SK-N-SH (cell line): ENCODE measurements around the gene FGFRL1. TPM values are rescaled to one million over a fixed set of nuclear protein-coding genes. Genes with fewer than 3 reads are reported as not detected.

Experiments used
- CTCF ChIA-PET: fragments of 300-600, 350-600 bp; formaldehyde crosslinking; extraction: SDS; loops from one replicate; lab custom pipeline; 2021; lab: Yijun Ruan, JAX
- POLR2A ChIA-PET: fragments of 350-600 bp; sonication (Branson Sonifier 250); formaldehyde crosslinking; extraction: SDS; loops from one replicate; lab custom pipeline; 2020; ENCODE audit warnings: antibody characterized with exemption, inconsistent platforms; lab: Yijun Ruan, JAX
- DNase-seq: peaks from one replicate; pipeline ENCODE4 v3.0.0; 2012
- H2AFZ ChIP-seq: fragments of 200-600 bp; sonication (generic); 2 replicates; pipeline ENCODE4 v1.8.1; 2016; ENCODE audit warnings: antibody characterized with exemption, mild to moderate bottlenecking, low read depth
- H3F3A ChIP-seq: fragments of 200-600 bp; sonication (generic); replicated peaks from 2 replicates; pipeline ENCODE3; 2016; ENCODE audit warnings: antibody characterized with exemption, mild to moderate bottlenecking; ENCODE audit not compliant: insufficient read depth
- H3K27ac ChIP-seq, 2 experiments: fragments of 200-500 bp in 1 of 2; fragments of 200-600 bp in 1 of 2; sonication (Bioruptor generic) in 1 of 2; sonication (generic), shearing (Covaris generic) in 1 of 2; 2 replicates each; pipeline versions ENCODE4 v1.5.1 to v1.6.1; 2014 to 2016; ENCODE audit warnings: low read depth in 2 of 2, inconsistent platforms in 1 of 2, low read length in 1 of 2, mild to moderate bottlenecking in 1 of 2, mixed read lengths in 1 of 2
- H3K27me3 ChIP-seq: fragments of 200-600 bp; sonication (generic), shearing (Covaris generic); 2 replicates; pipeline ENCODE4 v1.6.1; 2016; ENCODE audit warnings: mixed run types; ENCODE audit not compliant: insufficient read depth
- H3K36me3 ChIP-seq, 2 experiments: fragments of 200-500 bp in 1 of 2; fragments of 200-600 bp in 1 of 2; sonication (Bioruptor generic) in 1 of 2; sonication (generic) in 1 of 2; replicated peaks in 1 of 2; 2 replicates each; pipeline versions ENCODE3 to v1.5.1; 2014 to 2016; ENCODE audit warnings: low read length in 1 of 2, mild to moderate bottlenecking in 1 of 2; ENCODE audit not compliant: insufficient read depth in 2 of 2, control insufficient read depth in 1 of 2
- H3K4me1 ChIP-seq, 2 experiments: fragments of 200-500 bp in 1 of 2; fragments of 200-600 bp in 1 of 2; sonication (Bioruptor generic) in 1 of 2; sonication (generic), shearing (Covaris generic) in 1 of 2; 2 replicates each; pipeline versions ENCODE4 v1.5.1 to v1.6.1; 2014 to 2016; ENCODE audit warnings: low read depth in 1 of 2, low read length in 1 of 2, mixed run types in 1 of 2; ENCODE audit not compliant: insufficient read depth in 2 of 2, control insufficient read depth in 1 of 2
- H3K4me2 ChIP-seq: fragments of 200-600 bp; sonication (generic), shearing (Covaris generic); 2 replicates; pipeline ENCODE4 v1.6.1; 2017; ENCODE audit warnings: mixed run types
- H3K4me3 ChIP-seq, 2 experiments: fragments of 200-500 bp in 1 of 2; fragments of 200-600 bp in 1 of 2; sonication (Bioruptor generic) in 1 of 2; sonication (generic), shearing (Covaris generic) in 1 of 2; 2 replicates each; pipeline versions ENCODE4 v1.5.1 to v1.8.1; 2014 to 2016; ENCODE audit warnings: low read depth in 2 of 2, inconsistent platforms in 1 of 2, low read length in 1 of 2, mild to moderate bottlenecking in 1 of 2, mixed read lengths in 1 of 2, moderate library complexity in 1 of 2
- H3K79me2 ChIP-seq: fragments of 200-600 bp; sonication (generic); 2 replicates; pipeline ENCODE4 v1.8.1; 2017; ENCODE audit warnings: mild to moderate bottlenecking; ENCODE audit not compliant: insufficient read depth
- H3K9ac ChIP-seq: fragments of 200-600 bp; sonication (generic); 2 replicates; pipeline ENCODE4 v1.6.1; 2017; ENCODE audit warnings: mixed run types
- H3K9me2 ChIP-seq: fragments of 200-600 bp; sonication (generic); 2 replicates; pipeline ENCODE4 v1.6.1; 2017; ENCODE audit warnings: mixed run types
- H3K9me3 ChIP-seq: fragments of 200-600 bp; sonication (generic); 2 replicates; pipeline ENCODE4 v1.6.1; 2017; ENCODE audit warnings: mixed run types, mild to moderate bottlenecking, moderate library complexity
- H4K20me1 ChIP-seq: fragments of 200-600 bp; sonication (generic); 2 replicates; pipeline ENCODE4 v1.6.1; 2017; ENCODE audit warnings: mild to moderate bottlenecking, mixed run types; ENCODE audit not compliant: insufficient read depth
- CHD2 ChIP-seq: fragments of 150-350 bp; IDR thresholded peaks from 2 replicates; pipeline ENCODE4 v1.6.1; 2018; ENCODE audit warnings: low read length; ENCODE audit not compliant: partially characterized antibody
- CTCF ChIP-seq: fragments of 200-600 bp; sonication (generic); IDR thresholded peaks from 2 replicates; pipeline ENCODE4 v1.6.1; 2017; ENCODE audit warnings: antibody characterized with exemption, mild to moderate bottlenecking, moderate library complexity
- ELF1 ChIP-seq: IDR thresholded peaks from 2 replicates; pipeline ENCODE4 v1.4.0; 2012
- FOSL2 ChIP-seq: IDR thresholded peaks from 2 replicates; pipeline ENCODE4 v1.4.0; 2012; ENCODE audit warnings: low read depth, mild to moderate bottlenecking, moderate library complexity, borderline replicate concordance
- FOXJ3 ChIP-seq: sonication (generic); formaldehyde crosslinking; IDR thresholded peaks from 2 replicates; pipeline ENCODE4 v1.5.1; 2020; ENCODE audit warnings: mild to moderate bottlenecking, missing genetic modification reagents
- GATA2 ChIP-seq: sonication (generic); formaldehyde crosslinking; IDR thresholded peaks from 2 replicates; pipeline ENCODE4 v1.5.0; 2020; ENCODE audit warnings: mild to moderate bottlenecking, missing genetic modification reagents
- IRF3 ChIP-seq: fragments of 150-350 bp; IDR thresholded peaks from 2 replicates; pipeline ENCODE4 v1.6.1; 2016; ENCODE audit warnings: mild to moderate bottlenecking, low read depth, low read length
- JUND ChIP-seq: IDR thresholded peaks from 2 replicates; pipeline ENCODE4 v1.4.0; 2012
- MEF2A ChIP-seq: IDR thresholded peaks from 2 replicates; pipeline ENCODE4 v1.4.0; 2012; ENCODE audit warnings: low read depth, borderline replicate concordance
- NFIC ChIP-seq: IDR thresholded peaks from 2 replicates; pipeline ENCODE4 v1.4.0; 2012; ENCODE audit warnings: borderline replicate concordance
- REST ChIP-seq: IDR thresholded peaks from 2 replicates; pipeline ENCODE4 v1.6.1; 2012; ENCODE audit warnings: mild to moderate bottlenecking, low read depth, low read length, moderate library complexity
- RFX5 ChIP-seq: IDR thresholded peaks from 2 replicates; pipeline ENCODE4 v1.6.1; 2012; ENCODE audit warnings: mild to moderate bottlenecking, improper control_type of control experiment, low read length
- SMC3 ChIP-seq: IDR thresholded peaks from 2 replicates; pipeline ENCODE4 v1.6.1; 2012; ENCODE audit warnings: low read depth, low read length, improper control_type of control experiment
- TEAD4 ChIP-seq: IDR thresholded peaks from 2 replicates; pipeline ENCODE4 v1.4.0; 2012; ENCODE audit warnings: mild to moderate bottlenecking, borderline replicate concordance; ENCODE audit not compliant: insufficient read depth
- WGBS: methylation state at CpG from one replicate; pipeline ENCODE4 v1.1.6; 2017; ENCODE audit warnings: low lambda C conversion rate; 5-methylcytosine and 5-hydroxymethylcytosine counted together
- polyA plus RNA-seq, 3 experiments: library from polyadenylated mRNA; depleted of rRNA; stranded (reverse); fragments of >200 nt; gene quantifications; 2 replicates each; pipeline ENCODE4 v1.2.3, GENCODE V29; 2012
- TF ChIP-seq, protein P1 (sequence below): IDR thresholded peaks from 2 replicates; pipeline ENCODE4 v1.4.0; 2012; ENCODE audit warnings: low read depth, borderline replicate concordance
- TF ChIP-seq, protein P2 (sequence below): IDR thresholded peaks from 2 replicates; pipeline ENCODE4 v1.4.0; 2012; ENCODE audit warnings: low read depth
- TF ChIP-seq, protein P3 (sequence below): IDR thresholded peaks from 2 replicates; pipeline ENCODE4 v1.4.0; 2012; ENCODE audit warnings: low read depth, borderline replicate concordance
- TF ChIP-seq, protein P4 (sequence below): IDR thresholded peaks from 2 replicates; pipeline ENCODE4; 2012

Gene FGFRL1
- polyA plus RNA-seq, 1 of the 3 experiments (the other 2 are of a cell fraction) = 22.5 TPM

GRCh38 chr4:1009542-1010394 is 1.7 kb upstream of the FGFRL1 start:
- no peak overlapping the region for H3K27ac ChIP-seq
- H2AFZ ChIP-seq = peak overlapping the region; percentile 89; the same call in 1 of the 2 replicates
- no peaks in the 10 kb centered on the region for H3K79me2 ChIP-seq
- peak; percentile 97 for DNase-seq
- no peaks in the 10 kb centered on the region for H3K9me2 ChIP-seq
- no peaks in the 10 kb centered on the region for H3K9me3 ChIP-seq
- peaks cover 43% of the 10 kb centered on the region for H3K27me3 ChIP-seq
- ChIA-PET CTCF (interaction anchor here (0.6 to 2.2 kb wide), 6 partner anchors 9 to 121 kb away, joined by 3 to 14 read pairs (median 3); partner anchors contain the start of gene IDUA), POLR2A (no interaction called here)
- 0 out of 2 replicates have a peak, but pooled peaks cover 7% of the 10 kb centered on the region for H4K20me1 ChIP-seq
- H3K36me3 ChIP-seq = no peaks in the 10 kb centered on the region
- H3F3A ChIP-seq = peaks cover 11% of the 10 kb centered on the region
- peak overlapping the region; percentile 52 to 63 for H3K4me3 ChIP-seq
- no peak overlapping the region for H3K9ac ChIP-seq
- TF ChIP-seq, protein P1, sequence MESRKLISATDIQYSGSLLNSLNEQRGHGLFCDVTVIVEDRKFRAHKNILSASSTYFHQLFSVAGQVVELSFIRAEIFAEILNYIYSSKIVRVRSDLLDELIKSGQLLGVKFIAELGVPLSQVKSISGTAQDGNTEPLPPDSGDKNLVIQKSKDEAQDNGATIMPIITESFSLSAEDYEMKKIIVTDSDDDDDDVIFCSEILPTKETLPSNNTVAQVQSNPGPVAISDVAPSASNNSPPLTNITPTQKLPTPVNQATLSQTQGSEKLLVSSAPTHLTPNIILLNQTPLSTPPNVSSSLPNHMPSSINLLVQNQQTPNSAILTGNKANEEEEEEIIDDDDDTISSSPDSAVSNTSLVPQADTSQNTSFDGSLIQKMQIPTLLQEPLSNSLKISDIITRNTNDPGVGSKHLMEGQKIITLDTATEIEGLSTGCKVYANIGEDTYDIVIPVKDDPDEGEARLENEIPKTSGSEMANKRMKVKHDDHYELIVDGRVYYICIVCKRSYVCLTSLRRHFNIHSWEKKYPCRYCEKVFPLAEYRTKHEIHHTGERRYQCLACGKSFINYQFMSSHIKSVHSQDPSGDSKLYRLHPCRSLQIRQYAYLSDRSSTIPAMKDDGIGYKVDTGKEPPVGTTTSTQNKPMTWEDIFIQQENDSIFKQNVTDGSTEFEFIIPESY = no peak
- TF ChIP-seq, protein P2, sequence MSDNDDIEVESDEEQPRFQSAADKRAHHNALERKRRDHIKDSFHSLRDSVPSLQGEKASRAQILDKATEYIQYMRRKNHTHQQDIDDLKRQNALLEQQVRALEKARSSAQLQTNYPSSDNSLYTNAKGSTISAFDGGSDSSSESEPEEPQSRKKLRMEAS = no peak
- TF ChIP-seq TEAD4 = no peak
- TF ChIP-seq, protein P3, sequence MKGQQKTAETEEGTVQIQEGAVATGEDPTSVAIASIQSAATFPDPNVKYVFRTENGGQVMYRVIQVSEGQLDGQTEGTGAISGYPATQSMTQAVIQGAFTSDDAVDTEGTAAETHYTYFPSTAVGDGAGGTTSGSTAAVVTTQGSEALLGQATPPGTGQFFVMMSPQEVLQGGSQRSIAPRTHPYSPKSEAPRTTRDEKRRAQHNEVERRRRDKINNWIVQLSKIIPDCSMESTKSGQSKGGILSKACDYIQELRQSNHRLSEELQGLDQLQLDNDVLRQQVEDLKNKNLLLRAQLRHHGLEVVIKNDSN = no peak
- TF ChIP-seq REST = no peak
- no peak for TF ChIP-seq GATA2
- TF ChIP-seq IRF3 = no peak
- TF ChIP-seq ELF1 = no peak
- no peak for TF ChIP-seq MEF2A
- no peak for TF ChIP-seq SMC3
- TF ChIP-seq, protein P4, sequence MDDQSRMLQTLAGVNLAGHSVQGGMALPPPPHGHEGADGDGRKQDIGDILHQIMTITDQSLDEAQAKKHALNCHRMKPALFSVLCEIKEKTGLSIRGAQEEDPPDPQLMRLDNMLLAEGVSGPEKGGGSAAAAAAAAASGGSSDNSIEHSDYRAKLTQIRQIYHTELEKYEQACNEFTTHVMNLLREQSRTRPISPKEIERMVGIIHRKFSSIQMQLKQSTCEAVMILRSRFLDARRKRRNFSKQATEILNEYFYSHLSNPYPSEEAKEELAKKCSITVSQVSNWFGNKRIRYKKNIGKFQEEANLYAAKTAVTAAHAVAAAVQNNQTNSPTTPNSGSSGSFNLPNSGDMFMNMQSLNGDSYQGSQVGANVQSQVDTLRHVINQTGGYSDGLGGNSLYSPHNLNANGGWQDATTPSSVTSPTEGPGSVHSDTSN = no peak
- no peak for TF ChIP-seq CTCF
- no peak for TF ChIP-seq FOSL2
- TF ChIP-seq NFIC = no peak
- no peak for TF ChIP-seq JUND
- no peak for TF ChIP-seq CHD2
- no peak for TF ChIP-seq FOXJ3 (CRISPR knock-in tag)
- TF ChIP-seq RFX5 = no peak
- peaks cover 0 to 15% of the 10 kb centered on the region in 2 experiments; a peak in 1 of 4 replicates for H3K4me1 ChIP-seq
- peak overlapping the region; percentile 93 for H3K4me2 ChIP-seq
- WGBS = no CpG with 5 or more reads among the region's 109 CpGs
